ENCODE measurements around the gene PRAC1.

PRAC1 gene

DNA sequence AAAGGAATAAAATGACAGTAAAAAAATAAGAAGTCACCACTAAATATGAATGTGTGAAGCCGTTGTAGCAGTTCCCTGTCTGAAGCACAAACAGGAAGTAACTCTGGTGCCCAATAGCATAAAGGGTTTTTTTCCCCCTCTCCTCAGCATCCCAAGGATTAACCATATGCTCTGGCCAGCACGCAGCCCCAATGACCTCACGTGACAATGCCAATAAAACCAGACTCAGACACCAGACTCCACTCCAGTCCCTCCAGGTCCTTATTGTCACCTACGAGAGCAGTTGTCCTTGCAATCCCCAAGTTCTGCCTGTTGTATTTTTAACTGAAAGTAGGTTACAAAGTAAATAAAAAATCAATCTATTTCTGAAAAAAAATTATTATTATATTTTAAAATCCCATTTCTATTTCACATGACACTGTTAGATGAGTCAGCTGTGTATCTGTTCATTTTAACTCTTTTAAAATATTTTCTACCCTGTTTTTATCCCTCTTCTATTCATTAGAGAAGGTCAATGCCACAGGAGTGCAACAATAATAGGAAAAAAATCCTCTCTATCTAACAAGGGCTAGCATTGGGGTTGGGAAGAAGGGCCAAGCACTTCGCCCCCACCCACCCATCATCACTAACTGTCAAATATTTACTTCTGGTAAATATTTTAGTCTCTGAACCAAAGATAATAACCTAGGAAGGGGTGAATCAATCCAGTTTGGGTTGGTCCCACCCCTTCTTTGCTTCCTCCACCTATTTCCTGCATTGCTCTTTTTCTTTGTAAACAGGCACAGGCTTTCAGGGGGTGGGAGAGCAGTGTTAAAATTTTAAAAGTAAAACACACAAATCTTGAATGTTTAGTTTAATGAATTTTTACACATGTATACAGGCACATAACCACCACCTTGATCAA, 6.6 kb downstream of the PRAC1 start:
- TF ChIP-seq, protein P1, sequence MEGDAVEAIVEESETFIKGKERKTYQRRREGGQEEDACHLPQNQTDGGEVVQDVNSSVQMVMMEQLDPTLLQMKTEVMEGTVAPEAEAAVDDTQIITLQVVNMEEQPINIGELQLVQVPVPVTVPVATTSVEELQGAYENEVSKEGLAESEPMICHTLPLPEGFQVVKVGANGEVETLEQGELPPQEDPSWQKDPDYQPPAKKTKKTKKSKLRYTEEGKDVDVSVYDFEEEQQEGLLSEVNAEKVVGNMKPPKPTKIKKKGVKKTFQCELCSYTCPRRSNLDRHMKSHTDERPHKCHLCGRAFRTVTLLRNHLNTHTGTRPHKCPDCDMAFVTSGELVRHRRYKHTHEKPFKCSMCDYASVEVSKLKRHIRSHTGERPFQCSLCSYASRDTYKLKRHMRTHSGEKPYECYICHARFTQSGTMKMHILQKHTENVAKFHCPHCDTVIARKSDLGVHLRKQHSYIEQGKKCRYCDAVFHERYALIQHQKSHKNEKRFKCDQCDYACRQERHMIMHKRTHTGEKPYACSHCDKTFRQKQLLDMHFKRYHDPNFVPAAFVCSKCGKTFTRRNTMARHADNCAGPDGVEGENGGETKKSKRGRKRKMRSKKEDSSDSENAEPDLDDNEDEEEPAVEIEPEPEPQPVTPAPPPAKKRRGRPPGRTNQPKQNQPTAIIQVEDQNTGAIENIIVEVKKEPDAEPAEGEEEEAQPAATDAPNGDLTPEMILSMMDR (IDR thresholded peaks at IDR 0.05; ENCODE audit: insufficient read depth, low read depth, low read length, missing control alignments) = no peak
- DNase-seq (ENCODE audit: low read depth) = no peak

DNA sequence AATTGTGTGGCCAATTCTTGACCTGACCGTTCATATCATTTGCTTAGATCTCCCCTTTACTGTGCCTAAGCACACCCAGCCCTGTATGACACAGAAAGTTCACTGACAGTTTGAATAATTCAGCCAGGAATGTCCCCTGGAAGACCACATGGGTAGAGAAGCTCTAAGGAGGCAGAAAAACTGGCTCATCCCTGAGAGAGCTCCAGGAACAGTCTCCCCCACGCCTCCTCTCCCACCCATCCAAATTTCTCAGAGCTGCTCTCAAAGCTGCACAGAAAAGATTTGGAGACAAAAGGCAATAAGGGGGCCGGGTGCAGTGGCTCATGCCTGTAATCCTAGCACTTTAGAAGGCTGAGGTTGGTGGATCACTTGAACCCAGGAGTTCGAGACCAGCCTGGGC, 11.2 kb downstream of the PRAC1 start:
- no peak overlapping the region for H3K4me3 ChIP-seq (ENCODE audit: low read length)
- DNase-seq (ENCODE audit: low read depth) = no peak
- TF ChIP-seq, protein P1 (IDR thresholded peaks at IDR 0.05; ENCODE audit: insufficient read depth, low read depth, low read length, missing control alignments) = no peak

More for the DNA sequence above, 6.6 kb downstream of the PRAC1 start:
- H3K4me3 ChIP-seq (ENCODE audit: low read length) = no peak overlapping the region

DNA sequence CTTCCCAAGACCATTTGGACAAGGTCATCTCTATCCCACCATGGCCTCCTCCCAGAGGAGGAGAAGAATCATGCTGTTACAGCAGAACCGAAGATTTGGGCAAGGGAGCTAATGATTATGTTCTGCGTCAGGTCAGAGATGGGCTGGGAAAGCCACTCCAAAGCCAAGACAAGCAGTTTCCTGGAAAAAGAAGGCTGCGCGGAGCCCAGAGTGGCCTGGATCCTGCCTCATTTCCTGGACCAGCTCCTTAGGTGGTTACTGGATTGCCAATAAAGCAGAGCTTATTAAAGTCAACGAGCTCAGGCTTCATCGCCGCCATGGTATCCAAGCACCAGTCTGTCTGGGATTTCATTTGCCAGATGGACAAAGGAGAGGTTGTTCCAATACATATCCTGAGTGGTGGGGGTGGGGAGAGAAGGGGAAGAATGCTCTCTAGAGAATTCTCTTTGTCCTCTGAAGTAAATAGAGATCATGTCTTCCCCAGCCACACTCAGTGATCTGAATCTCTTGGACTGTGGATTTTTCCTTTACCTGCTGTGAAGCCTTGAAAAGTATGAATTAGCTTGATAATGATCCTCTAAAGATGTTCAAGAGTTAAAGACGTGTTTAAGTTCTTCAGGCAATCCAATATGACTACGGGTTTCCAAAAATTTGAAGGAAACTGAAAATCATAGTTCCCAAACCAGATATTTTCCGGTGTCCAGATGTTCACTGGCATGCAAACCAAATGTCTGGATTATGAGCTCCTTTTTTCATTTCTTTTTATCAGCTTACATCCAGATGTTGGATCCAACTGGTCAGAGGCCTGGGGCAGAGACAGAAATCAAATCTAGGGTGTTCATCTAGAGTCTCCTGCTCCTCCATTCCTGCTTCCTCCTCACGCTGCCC, 17.7 kb downstream of the PRAC1 start:
- TF ChIP-seq, protein P1 (IDR thresholded peaks at IDR 0.05; ENCODE audit: insufficient read depth, low read depth, low read length, missing control alignments) = no peak
- DNase-seq (ENCODE audit: low read depth) = no peak
- no peak overlapping the region for H3K4me3 ChIP-seq (ENCODE audit: low read length)

DNA sequence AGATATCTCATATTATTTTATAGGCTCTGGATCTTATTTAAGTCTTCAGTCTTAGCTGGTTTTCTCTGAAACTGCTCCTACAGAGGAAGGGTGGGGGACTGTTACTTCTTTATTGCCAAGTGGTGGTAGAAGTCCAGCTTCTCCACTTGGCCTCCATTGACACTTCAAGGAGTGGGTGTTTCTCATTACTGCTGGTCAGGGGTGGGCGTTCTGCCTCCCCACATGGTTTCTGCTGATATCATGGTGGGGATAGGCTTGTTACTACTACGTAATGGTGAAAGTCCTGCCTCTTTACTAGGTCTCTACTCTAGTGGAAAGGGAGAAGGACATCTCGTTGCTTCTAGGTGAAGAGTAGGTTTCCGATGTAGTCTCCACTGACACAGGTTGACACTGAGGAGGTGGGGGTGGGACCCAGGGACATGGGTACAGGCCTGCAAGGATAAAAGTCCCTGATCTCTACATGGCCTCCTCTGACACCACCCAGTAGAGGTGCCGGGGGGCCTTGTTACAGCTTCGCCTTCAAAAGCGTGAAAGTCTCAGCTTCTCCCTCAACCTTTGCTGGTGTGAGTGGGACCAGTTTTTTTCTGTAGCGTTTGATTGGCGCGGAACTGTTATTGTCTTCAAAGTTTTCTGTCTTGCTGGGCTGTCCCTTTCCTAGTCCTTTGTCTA, 20.3 kb downstream of the PRAC1 start:
- TF ChIP-seq, protein P1 (IDR thresholded peaks at IDR 0.05; ENCODE audit: insufficient read depth, low read depth, low read length, missing control alignments) = no peak
- no peak overlapping the region for H3K4me3 ChIP-seq (ENCODE audit: low read length)
- DNase-seq (ENCODE audit: low read depth) = no peak

DNA sequence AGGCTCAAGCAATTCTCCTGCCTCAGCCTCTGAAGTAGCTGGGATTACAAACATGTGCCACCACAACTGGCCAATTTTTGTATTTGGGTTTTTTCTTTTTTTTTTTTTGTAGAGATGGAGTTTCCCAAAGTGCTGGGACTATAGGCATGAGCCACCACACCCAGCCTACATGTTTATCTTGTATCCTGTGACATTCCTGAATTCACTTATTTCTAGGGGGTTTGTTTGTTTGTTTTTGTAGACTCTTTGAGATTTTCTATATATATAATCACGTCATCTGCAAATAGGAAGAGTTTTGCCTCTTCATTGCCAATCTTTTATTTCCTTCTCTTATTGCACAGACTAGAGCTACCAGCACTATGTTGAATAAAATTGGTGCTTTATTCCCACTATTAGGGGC, 29.1 kb downstream of the PRAC1 start:
- DNase-seq (ENCODE audit: low read depth) = no peak
- no peak overlapping the region for H3K4me3 ChIP-seq (ENCODE audit: low read length)
- TF ChIP-seq, protein P1 (IDR thresholded peaks at IDR 0.05; ENCODE audit: insufficient read depth, low read depth, low read length, missing control alignments) = no peak

DNA sequence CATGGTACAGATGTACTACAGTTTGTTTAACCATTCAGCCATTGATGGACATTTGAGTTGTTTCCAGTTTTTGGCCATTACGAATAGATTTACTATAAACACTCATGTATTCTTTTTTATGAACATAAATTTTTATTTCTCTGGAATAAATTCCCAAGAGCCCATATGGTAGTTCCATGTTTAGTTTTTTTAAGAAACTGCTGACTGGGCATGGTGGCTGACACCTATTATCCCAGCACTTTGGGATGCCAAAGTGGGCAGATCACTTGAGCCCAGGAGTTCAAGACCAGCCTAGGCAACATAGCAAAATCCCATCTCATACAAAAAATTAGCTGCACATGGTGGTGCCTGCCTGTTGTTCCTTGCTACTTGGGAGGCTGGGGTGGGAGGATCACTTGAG, 30.3 kb downstream of the PRAC1 start:
- TF ChIP-seq, protein P1 (IDR thresholded peaks at IDR 0.05; ENCODE audit: insufficient read depth, low read depth, low read length, missing control alignments) = no peak
- no peak for DNase-seq (ENCODE audit: low read depth)
- no peak overlapping the region for H3K4me3 ChIP-seq (ENCODE audit: low read length)

Data from epithelial cell of esophagus (primary cell).